ENCODE data around the gene PDE4D. TPM values are rescaled to one million over a fixed set of nuclear protein-coding genes. Genes with fewer than 3 reads are reported as not detected.

PDE4D gene
- total RNA-seq, 2 experiments from 2014 or later = 0.50 to 0.51 TPM

DNA sequence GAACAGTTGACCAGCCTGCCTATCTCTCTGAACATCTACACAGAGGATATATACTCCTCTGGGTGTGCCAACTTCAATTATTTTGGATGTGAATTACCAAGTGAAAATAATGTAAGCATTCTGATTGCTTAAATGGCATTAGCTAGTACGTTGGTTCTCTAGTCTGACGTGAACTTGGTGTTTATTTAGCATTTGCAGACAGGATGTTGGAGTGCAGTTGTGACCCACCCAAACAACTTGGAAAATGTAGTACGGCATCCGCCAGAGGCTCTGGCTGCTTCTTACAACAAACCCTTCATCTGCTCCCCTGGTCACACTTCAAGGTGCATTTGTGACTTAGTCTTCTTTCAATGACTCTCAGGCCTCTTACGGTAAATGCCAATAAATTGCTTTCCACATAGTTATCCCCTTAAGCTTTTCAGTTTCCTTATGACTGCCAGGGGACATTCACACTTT lies 616.6 kb downstream of the PDE4D start:
- intact Hi-C loops (cut with micrococcal nuclease; ENCODE audit: unreplicated experiment) = no loop called here
- Histone ChIP-seq H3K9me3 (ENCODE audit: low read length) (no peaks in the 10 kb centered on the region), H3K4me3 (ENCODE audit: low read depth, low read length, poor library complexity, severe bottlenecking) (no peak overlapping the region), H4K20me1 (ENCODE audit: insufficient read depth, low read length) (no peaks in the 10 kb centered on the region), H3K79me2 (ENCODE audit: insufficient read depth, low read depth, low read length) (no peaks in the 10 kb centered on the region), H3K9me2 (ENCODE audit: insufficient read depth, low read length) (no peaks in the 10 kb centered on the region), H3K36me3 (ENCODE audit: insufficient read depth, low read length) (no peaks in the 10 kb centered on the region), H3K27ac (ENCODE audit: low read depth, low read length, poor library complexity, severe bottlenecking) (no peak overlapping the region), H3K4me1 (ENCODE audit: insufficient read depth, low read length, poor library complexity, severe bottlenecking) (no peaks in the 10 kb centered on the region), H3K4me2 (ENCODE audit: low read length) (no peak overlapping the region), H2AFZ (ENCODE audit: low read length) (no peak overlapping the region)
- CTCF ChIA-PET (ENCODE audit: unreplicated experiment) = no interaction called here
- POLR2A ChIA-PET = interaction anchor here (0.6 kb wide), 1 partner anchor 10 kb away, joined by 3 read pairs; no protein-coding TSS in a partner anchor
- TF ChIP-seq, protein P1, sequence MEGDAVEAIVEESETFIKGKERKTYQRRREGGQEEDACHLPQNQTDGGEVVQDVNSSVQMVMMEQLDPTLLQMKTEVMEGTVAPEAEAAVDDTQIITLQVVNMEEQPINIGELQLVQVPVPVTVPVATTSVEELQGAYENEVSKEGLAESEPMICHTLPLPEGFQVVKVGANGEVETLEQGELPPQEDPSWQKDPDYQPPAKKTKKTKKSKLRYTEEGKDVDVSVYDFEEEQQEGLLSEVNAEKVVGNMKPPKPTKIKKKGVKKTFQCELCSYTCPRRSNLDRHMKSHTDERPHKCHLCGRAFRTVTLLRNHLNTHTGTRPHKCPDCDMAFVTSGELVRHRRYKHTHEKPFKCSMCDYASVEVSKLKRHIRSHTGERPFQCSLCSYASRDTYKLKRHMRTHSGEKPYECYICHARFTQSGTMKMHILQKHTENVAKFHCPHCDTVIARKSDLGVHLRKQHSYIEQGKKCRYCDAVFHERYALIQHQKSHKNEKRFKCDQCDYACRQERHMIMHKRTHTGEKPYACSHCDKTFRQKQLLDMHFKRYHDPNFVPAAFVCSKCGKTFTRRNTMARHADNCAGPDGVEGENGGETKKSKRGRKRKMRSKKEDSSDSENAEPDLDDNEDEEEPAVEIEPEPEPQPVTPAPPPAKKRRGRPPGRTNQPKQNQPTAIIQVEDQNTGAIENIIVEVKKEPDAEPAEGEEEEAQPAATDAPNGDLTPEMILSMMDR (conservative IDR thresholded peaks at IDR 0.05; ENCODE audit: low read length) = no peak
- TF ChIP-seq EZH2phosphoT487 (IDR thresholded peaks at IDR 0.05; ENCODE audit: borderline replicate concordance, low read depth, low read length) = no peak
- DNase-seq (ENCODE audit: low spot score) = no peak
- no TSS peak for BruUV-seq (replicated peaks)

DNA sequence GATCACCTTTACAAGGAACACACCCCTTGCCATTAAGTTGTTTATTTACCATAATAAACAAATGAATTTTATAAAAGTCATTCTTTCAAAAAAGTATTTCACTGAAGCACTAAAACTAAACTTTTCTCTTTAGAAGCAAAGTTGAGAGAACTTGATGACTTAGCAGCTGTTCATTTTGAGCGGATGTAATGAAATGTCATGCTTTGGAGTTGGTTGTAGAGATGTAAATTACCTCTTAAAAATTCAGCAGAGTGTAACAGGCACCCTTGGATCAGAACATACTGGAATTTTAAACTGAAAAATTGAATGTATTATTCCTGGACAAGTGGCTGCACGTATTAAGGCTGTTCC lies 617.2 kb downstream of the PDE4D start:
- no peaks in the 10 kb centered on the region for H3K79me2 ChIP-seq (ENCODE audit: insufficient read depth, low read depth, low read length)
- H3K36me3 ChIP-seq (ENCODE audit: insufficient read depth, low read length) = no peaks in the 10 kb centered on the region
- no peak overlapping the region for H3K4me2 ChIP-seq (ENCODE audit: low read length)
- no peaks in the 10 kb centered on the region for H3K9me3 ChIP-seq (ENCODE audit: low read length)
- POLR2A ChIA-PET = interaction anchor here (0.6 kb wide), 1 partner anchor 9 kb away, joined by 3 read pairs; no protein-coding TSS in a partner anchor
- H2AFZ ChIP-seq (ENCODE audit: low read length) = no peak overlapping the region
- CTCF ChIA-PET (ENCODE audit: unreplicated experiment) = no interaction called here
- H3K9me2 ChIP-seq (ENCODE audit: insufficient read depth, low read length) = no peaks in the 10 kb centered on the region
- DNase-seq (ENCODE audit: low spot score) = no peak
- TF ChIP-seq, protein P1 (conservative IDR thresholded peaks at IDR 0.05; ENCODE audit: low read length) = no peak
- TF ChIP-seq EZH2phosphoT487 (IDR thresholded peaks at IDR 0.05; ENCODE audit: borderline replicate concordance, low read depth, low read length) = no peak
- no peaks in the 10 kb centered on the region for H3K4me1 ChIP-seq (ENCODE audit: insufficient read depth, low read length, poor library complexity, severe bottlenecking)
- BruUV-seq (replicated peaks) = no TSS peak
- H4K20me1 ChIP-seq (ENCODE audit: insufficient read depth, low read length) = no peaks in the 10 kb centered on the region
- no peak overlapping the region for H3K4me3 ChIP-seq (ENCODE audit: low read depth, low read length, poor library complexity, severe bottlenecking)
- intact Hi-C loops (cut with micrococcal nuclease; ENCODE audit: unreplicated experiment) = no loop called here
- H3K27ac ChIP-seq (ENCODE audit: low read depth, low read length, poor library complexity, severe bottlenecking) = no peak overlapping the region

DNA sequence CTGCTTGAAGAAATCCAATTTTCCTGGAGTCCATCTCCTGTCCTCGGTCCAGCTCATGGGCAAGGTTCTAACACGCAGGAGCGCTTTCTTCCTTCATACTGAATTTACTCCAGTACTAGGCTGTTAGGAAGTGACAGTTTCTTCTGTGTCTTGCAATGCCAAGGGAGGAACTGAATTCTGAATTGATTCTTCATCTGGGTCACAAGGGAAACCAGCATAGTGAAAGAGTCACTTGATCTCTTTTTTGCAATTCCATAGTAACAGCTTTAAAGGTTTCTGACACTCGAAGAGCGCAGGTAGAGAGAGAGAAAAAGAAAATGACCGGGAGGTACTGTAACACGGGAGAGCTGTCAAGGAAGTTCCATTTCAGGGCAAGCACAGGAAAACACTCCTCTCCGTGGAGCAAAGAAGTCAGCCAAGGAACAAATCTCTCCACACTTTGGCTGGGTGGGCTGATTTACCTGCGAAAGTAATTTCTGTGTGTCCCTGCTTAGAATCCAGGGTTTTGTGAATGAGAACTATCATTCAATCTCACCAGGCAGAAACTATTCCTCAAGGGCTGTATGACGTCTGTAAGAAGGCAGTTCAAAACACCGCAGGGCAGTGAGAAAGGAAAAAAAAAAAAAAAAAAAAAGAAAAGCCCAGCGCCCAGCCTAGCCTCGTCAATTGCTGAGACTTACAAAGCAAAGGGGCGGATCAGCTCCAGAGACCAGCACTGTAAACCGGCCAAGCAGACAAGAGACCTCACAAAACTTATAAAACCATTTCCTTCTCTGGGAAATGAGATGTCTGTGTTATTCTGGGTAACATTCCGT lies 617.8 kb downstream of the PDE4D start:
- no peaks in the 10 kb centered on the region for H3K36me3 ChIP-seq (ENCODE audit: insufficient read depth, low read length)
- no peak for TF ChIP-seq EZH2phosphoT487 (IDR thresholded peaks at IDR 0.05; ENCODE audit: borderline replicate concordance, low read depth, low read length)
- TF ChIP-seq, protein P1 (conservative IDR thresholded peaks at IDR 0.05; ENCODE audit: low read length) = no peak
- H3K4me3 ChIP-seq (ENCODE audit: low read depth, low read length, poor library complexity, severe bottlenecking) = no peak overlapping the region
- H3K9me3 ChIP-seq (ENCODE audit: low read length) = no peaks in the 10 kb centered on the region
- DNase-seq (ENCODE audit: low spot score) = no peak
- H4K20me1 ChIP-seq (ENCODE audit: insufficient read depth, low read length) = no peaks in the 10 kb centered on the region
- no peak overlapping the region for H3K27ac ChIP-seq (ENCODE audit: low read depth, low read length, poor library complexity, severe bottlenecking)
- ChIA-PET POLR2A (no interaction called here), CTCF (ENCODE audit: unreplicated experiment) (no interaction called here)
- intact Hi-C loops (cut with micrococcal nuclease; ENCODE audit: unreplicated experiment) = no loop called here
- BruUV-seq (replicated peaks) = no TSS peak
- no peak overlapping the region for H3K4me2 ChIP-seq (ENCODE audit: low read length)
- H3K4me1 ChIP-seq (ENCODE audit: insufficient read depth, low read length, poor library complexity, severe bottlenecking) = no peaks in the 10 kb centered on the region
- no peaks in the 10 kb centered on the region for H3K9me2 ChIP-seq (ENCODE audit: insufficient read depth, low read length)
- no peak overlapping the region for H2AFZ ChIP-seq (ENCODE audit: low read length)
- H3K79me2 ChIP-seq (ENCODE audit: insufficient read depth, low read depth, low read length) = no peaks in the 10 kb centered on the region
